ENCODE measurements around the gene RBP3. TPM values are rescaled to one million over a fixed set of nuclear protein-coding genes. Genes with fewer than 3 reads are reported as not detected.

RBP3 gene
- total and polyA plus RNA-seq, 2 of the 4 experiments (the other 2 are of a cell fraction), result not detected

- H3K4me2 ChIP-seq (ENCODE audit: low read depth, low read length), result peak overlapping the region; percentile 87
- no peak overlapping the region; the same call in 1 of the 2 replicates for H3K14ac ChIP-seq (replicated peaks; ENCODE audit: low read depth, low read length)
- no peak overlapping the region for H2AK5ac ChIP-seq (ENCODE audit: low read depth, low read length)
- intact Hi-C loops (cut with micrococcal nuclease) (no loop called here), in situ Hi-C loops (cut with MboI; ENCODE audit: low sequenced_read_pairs) (loop anchor here (5.0 to 10.0 kb wide), 2 partner anchors 1101 to 1279 kb away; no protein-coding TSS in a partner anchor), dilution Hi-C loops (cut with HindIII; ENCODE audit: low sequenced_read_pairs, unreplicated experiment) (no loop called here)
- no peaks in the 10 kb centered on the region; the same call in none of the 2 replicates for H3K9me3 ChIP-seq (ENCODE audit: control insufficient read depth, insufficient read depth, low read length)
- no peak overlapping the region for H3K56ac ChIP-seq (ENCODE audit: extremely low read depth, insufficient read depth, low read length)
- no peaks in the 10 kb centered on the region for H3K36me3 ChIP-seq (ENCODE audit: control insufficient read depth, insufficient read depth, low read length)
- peak overlapping the region; percentile 76 for H3K4me3 ChIP-seq (ENCODE audit: insufficient read depth, low read depth, low read length)
- peak overlapping the region; percentile 66 for H3K23ac ChIP-seq (ENCODE audit: low read depth, low read length)
- H3K79me1 ChIP-seq (ENCODE audit: low read depth in 1 of 2, low read length in 2 of 2), result no peaks in the 10 kb centered on the region
- no peak overlapping the region for H3K27ac ChIP-seq (ENCODE audit: insufficient read depth, low read length)
- CTCF ChIA-PET, result no interaction called here
- BruUV-seq (replicated peaks), result no TSS peak
- no peaks in the 10 kb centered on the region; the same call in 1 of the 2 replicates for H3K9me1 ChIP-seq (ENCODE audit: insufficient read depth, low read length)
- 0% methylated on average over 1 of the region's 9 CpGs; no CpG with 5 or more reads in 1 of the 2 experiments for WGBS, 2 experiments (ENCODE audit: extremely low coverage in 2 of 2, insufficient read length in 1 of 2)
- ATAC-seq (ENCODE audit: low read depth), result no peak
- H2AK9ac ChIP-seq (replicated peaks; ENCODE audit: low read depth, low read length, poor library complexity), result peak overlapping the region; percentile 91
- H4K5ac ChIP-seq (ENCODE audit: low read depth, low read length), result no peak overlapping the region
- POLR2A ChIA-PET (ENCODE audit: unreplicated experiment), result no interaction called here
- no peaks in the 10 kb centered on the region for H4K20me1 ChIP-seq (ENCODE audit: insufficient read depth, low read length)
- H2BK120ac ChIP-seq (ENCODE audit: low read depth, low read length), result no peak overlapping the region
- TF ChIP-seq CTCF (conservative IDR thresholded peaks at IDR 0.05; ENCODE audit: low read depth, low read length), result no peak
- TF ChIP-seq BHLHE40 (IDR thresholded peaks at IDR 0.05; ENCODE audit: low read depth, low read length), result no peak
- no peak for TF ChIP-seq CEBPB (IDR thresholded peaks at IDR 0.05; ENCODE audit: low read depth, low read length)
- no peak for TF ChIP-seq SMC3 (IDR thresholded peaks at IDR 0.05; ENCODE audit: low read depth, low read length)
- no peak for TF ChIP-seq ELK1 (IDR thresholded peaks at IDR 0.05; ENCODE audit: borderline replicate concordance, low read depth, low read length)
- H2BK15ac ChIP-seq (ENCODE audit: low read depth, low read length), result no peak overlapping the region
- DNase-seq, result no peak
- peaks cover 39% of the 10 kb centered on the region for H3K27me3 ChIP-seq (ENCODE audit: control insufficient read depth, insufficient read depth, low read length)
- H2BK20ac ChIP-seq (ENCODE audit: low read depth, low read length), result no peak overlapping the region
- no peak overlapping the region for H2BK5ac ChIP-seq (ENCODE audit: low read depth, low read length, poor library complexity, severe bottlenecking)
- H3K18ac ChIP-seq (ENCODE audit: low read depth, low read length), result no peak overlapping the region
- H2AFZ ChIP-seq (replicated peaks; ENCODE audit: low read length, poor library complexity), result peak overlapping the region; percentile 95
- no peak overlapping the region; the same call in 1 of the 2 replicates for H3K4ac ChIP-seq (ENCODE audit: low read depth, low read length)
- no peak overlapping the region for H4K8ac ChIP-seq (ENCODE audit: low read depth in 2 of 2, low read length in 2 of 2)
- no peak overlapping the region for H4K91ac ChIP-seq (ENCODE audit: insufficient read depth, low read depth, low read length)
- H3K4me1 ChIP-seq (ENCODE audit: control insufficient read depth, insufficient read depth, low read length), result peaks cover 2% of the 10 kb centered on the region; the same call in 1 of the 2 replicates
- H3K9ac ChIP-seq (ENCODE audit: low read depth, low read length), result no peak overlapping the region
Measured at GRCh38 chr10:47383261-47384147, 35.3 kb downstream of the RBP3 start.

Measured in IMR-90 (cell line).